Glutamatergic neuron (in vitro differentiated cells): Measurements from ENCODE around the gene MTARC2. TPM values are rescaled to one million over a fixed set of nuclear protein-coding genes. Genes with fewer than 3 reads are reported as not detected.

ENCODE experiments used
- DNase-seq: peaks from one replicate; pipeline ENCODE4 v3.0.0; 2022
- H3K27ac Mint-ChIP-seq: one replicate; pipeline ENCODE4 v1.8.0; 2020; ENCODE audit warnings: mild to moderate bottlenecking, mixed read lengths, inconsistent platforms; ENCODE audit not compliant: unreplicated experiment
- H3K27me3 Mint-ChIP-seq: one replicate; pipeline ENCODE4 v1.8.0; 2020; ENCODE audit warnings: mild to moderate bottlenecking, moderate library complexity, mixed read lengths, inconsistent platforms; ENCODE audit not compliant: unreplicated experiment
- H3K36me3 Mint-ChIP-seq: one replicate; pipeline ENCODE4 v1.8.0; 2020; ENCODE audit warnings: mild to moderate bottlenecking, mixed read lengths, inconsistent platforms; ENCODE audit not compliant: unreplicated experiment
- H3K4me1 Mint-ChIP-seq: one replicate; pipeline ENCODE4 v1.8.0; 2020; ENCODE audit warnings: mild to moderate bottlenecking, low read depth, mixed read lengths, inconsistent platforms; ENCODE audit not compliant: unreplicated experiment
- H3K4me3 Mint-ChIP-seq: one replicate; pipeline ENCODE4 v1.8.0; 2020; ENCODE audit warnings: mild to moderate bottlenecking, mixed read lengths, inconsistent platforms; ENCODE audit not compliant: unreplicated experiment
- H3K9me3 Mint-ChIP-seq: one replicate; pipeline ENCODE4 v1.8.0; 2020; ENCODE audit warnings: mild to moderate bottlenecking, moderate library complexity, mixed read lengths, inconsistent platforms; ENCODE audit not compliant: unreplicated experiment
- CTCF ChIP-seq: fragments of 200-600 bp; sonication (generic); IDR thresholded peaks from one replicate; pipeline ENCODE4 v1.5.0; 2021; ENCODE audit not compliant: partially characterized antibody, unreplicated experiment
- total RNA-seq: library from RNA; stranded (reverse); fragmentation: NEBNext Ultra II Directional; extraction: Animal tissue kit (Norgen Biotek cat#: 25700); gene quantifications from one replicate; pipeline ENCODE4 v1.2.1, GENCODE V29; 2021; ENCODE audit not compliant: unreplicated experiment

Gene MTARC2
- total RNA-seq, 1 donor from 2014 or later, result 3.0 TPM

- Mint-ChIP-seq H3K27ac (no peak overlapping the region), H3K4me3 (no peak overlapping the region), H3K36me3 (no peaks in the 10 kb centered on the region), H3K4me1 (no peaks in the 10 kb centered on the region), H3K27me3 (peaks cover 5% of the 10 kb centered on the region), H3K9me3 (no peaks in the 10 kb centered on the region)
- DNase-seq, result no peak
- no peak for TF ChIP-seq CTCF
These were observed 48.9 kb downstream of the MTARC2 start for GRCh38 chr1:220797044-220797443.

- DNase-seq, result no peak
- Mint-ChIP-seq H3K27ac (no peak overlapping the region), H3K4me1 (no peaks in the 10 kb centered on the region), H3K36me3 (no peaks in the 10 kb centered on the region), H3K4me3 (no peak overlapping the region), H3K27me3 (peaks cover 5% of the 10 kb centered on the region), H3K9me3 (no peaks in the 10 kb centered on the region)
- no peak for TF ChIP-seq CTCF
These were observed 49.4 kb downstream of the MTARC2 start for GRCh38 chr1:220797553-220797952.

- peaks cover 5% of the 10 kb centered on the region for H3K27me3 Mint-ChIP-seq
- no peaks in the 10 kb centered on the region for H3K36me3 Mint-ChIP-seq
- no peak overlapping the region for H3K27ac Mint-ChIP-seq
- no peak for DNase-seq
- no peak overlapping the region for H3K4me3 Mint-ChIP-seq
- no peak for TF ChIP-seq CTCF
- H3K4me1 Mint-ChIP-seq, result peaks cover 2% of the 10 kb centered on the region
- no peaks in the 10 kb centered on the region for H3K9me3 Mint-ChIP-seq
These were observed 50.2 kb downstream of the MTARC2 start for GRCh38 chr1:220798338-220798737.

- H3K4me3 Mint-ChIP-seq, result no peak overlapping the region
- no peaks in the 10 kb centered on the region for H3K36me3 Mint-ChIP-seq
- H3K9me3 Mint-ChIP-seq, result no peaks in the 10 kb centered on the region
- DNase-seq, result no peak
- peaks cover 5% of the 10 kb centered on the region for H3K27me3 Mint-ChIP-seq
- TF ChIP-seq CTCF, result no peak
- H3K4me1 Mint-ChIP-seq, result peaks cover 9% of the 10 kb centered on the region
- H3K27ac Mint-ChIP-seq, result no peak overlapping the region
These were observed 52.1 kb downstream of the MTARC2 start for GRCh38 chr1:220800262-220800661.

GRCh38 chr1:220803401-220804201, 55.5 kb downstream of the MTARC2 start:
- Mint-ChIP-seq H3K36me3 (no peaks in the 10 kb centered on the region), H3K9me3 (no peaks in the 10 kb centered on the region), H3K27ac (no peak overlapping the region), H3K4me1 (peaks cover 9% of the 10 kb centered on the region), H3K27me3 (peaks cover 5% of the 10 kb centered on the region), H3K4me3 (no peak overlapping the region)
- DNase-seq, result no peak
- TF ChIP-seq CTCF, result peak; percentile 88
